ENCODE data around the gene MUC13. TPM values are rescaled to one million over a fixed set of nuclear protein-coding genes. Genes with fewer than 3 reads are reported as not detected.

The MUC13 gene
- total and polyA plus RNA-seq, 2 of the 4 experiments (the other 2 are of a cell fraction), result not detected

- H3K4me3 ChIP-seq (ENCODE audit: insufficient read depth, low read depth, low read length), result peak within 1 kb of the TSS; percentile 92
- no peak within 1 kb of the TSS for H3K56ac ChIP-seq (ENCODE audit: extremely low read depth, insufficient read depth, low read length)
- POLR2A ChIA-PET (ENCODE audit: unreplicated experiment), result interaction anchor here (0.6 kb wide), 2 partner anchors 37 to 380 kb away, joined by 5 to 8 read pairs; no protein-coding TSS in a partner anchor
- no peaks in the 10 kb centered on the region for H3K9me3 ChIP-seq (ENCODE audit: control insufficient read depth, insufficient read depth, low read length)
- H3K9ac ChIP-seq (ENCODE audit: low read depth, low read length), result peak within 1 kb of the TSS; percentile 83
- H2AK5ac ChIP-seq (ENCODE audit: low read depth, low read length), result peak within 1 kb of the TSS; percentile 58; the same call in 1 of the 2 replicates
- H2BK120ac ChIP-seq (ENCODE audit: low read depth, low read length), result peak within 1 kb of the TSS; percentile 86
- peak within 1 kb of the TSS; percentile 98 for H2AFZ ChIP-seq (replicated peaks; ENCODE audit: low read length, poor library complexity)
- peak within 1 kb of the TSS; percentile 72 for H3K27ac ChIP-seq (ENCODE audit: insufficient read depth, low read length)
- peak within 1 kb of the TSS; percentile 82 for H3K4ac ChIP-seq (ENCODE audit: low read depth, low read length)
- TF ChIP-seq CHD1 (IDR thresholded peaks at IDR 0.05; ENCODE audit: low read depth, low read length), result no peak
- no peak for TF ChIP-seq MXI1 (IDR thresholded peaks at IDR 0.05; ENCODE audit: borderline replicate concordance, low read depth, low read length)
- peak; percentile 16; the same call in 1 of the 2 replicates for TF ChIP-seq RAD21 (IDR thresholded peaks at IDR 0.05; ENCODE audit: low read length)
- TF ChIP-seq POLR2A (IDR thresholded peaks at IDR 0.05; ENCODE audit: low read depth, low read length), result peak; percentile 73
- TF ChIP-seq MAZ (IDR thresholded peaks at IDR 0.05; ENCODE audit: borderline replicate concordance, low read depth, low read length), result peak; percentile 55; the same call in 1 of the 2 replicates
- no peak for TF ChIP-seq NFE2L2 (IDR thresholded peaks at IDR 0.05; ENCODE audit: low read depth, low read length)
- peak; percentile 63 for DNase-seq
- in situ Hi-C loops (cut with MboI; ENCODE audit: low sequenced_read_pairs) (no loop called here), intact Hi-C loops (cut with micrococcal nuclease) (loop anchor here (5.0 kb wide), 2 partner anchors 55 to 125 kb away; no protein-coding TSS in a partner anchor), dilution Hi-C loops (cut with HindIII; ENCODE audit: low sequenced_read_pairs, unreplicated experiment) (loop anchor here (25.0 kb wide), 1 partner anchor 125 kb away; no protein-coding TSS in a partner anchor)
- peak within 1 kb of the TSS; percentile 27; the same call in 1 of the 2 replicates for H3K18ac ChIP-seq (ENCODE audit: low read depth, low read length)
- no TSS peak for BruUV-seq (replicated peaks)
- peaks cover 26% of the 10 kb centered on the region for H3K9me1 ChIP-seq (ENCODE audit: insufficient read depth, low read length)
- 4% methylated on average over 12 of the region's 78 CpGs; no CpG with 5 or more reads in 1 of the 2 experiments for WGBS, 2 experiments (ENCODE audit: extremely low coverage in 2 of 2, insufficient read length in 1 of 2)
- H4K20me1 ChIP-seq (ENCODE audit: insufficient read depth, low read length), result no peaks in the 10 kb centered on the region
- peaks cover 10 to 36% of the 10 kb centered on the region in 2 experiments; a peak in 3 of 4 replicates for H3K79me1 ChIP-seq (ENCODE audit: low read depth in 1 of 2, low read length in 2 of 2)
- peak within 1 kb of the TSS; percentile 89 for H2AK9ac ChIP-seq (replicated peaks; ENCODE audit: low read depth, low read length, poor library complexity)
- no peak within 1 kb of the TSS; the same call in 1 of the 2 replicates for H4K5ac ChIP-seq (ENCODE audit: low read depth, low read length)
- H3K23ac ChIP-seq (ENCODE audit: low read depth, low read length), result peak within 1 kb of the TSS; percentile 45; the same call in 1 of the 2 replicates
- CTCF ChIA-PET, result no interaction called here
- H3K36me3 ChIP-seq (ENCODE audit: control insufficient read depth, insufficient read depth, low read length), result no peaks in the 10 kb centered on the region; the same call in 1 of the 2 replicates
- peak; percentile 85 for ATAC-seq (ENCODE audit: low read depth)
- H3K4me2 ChIP-seq (ENCODE audit: low read depth, low read length), result peak within 1 kb of the TSS; percentile 84
- H4K91ac ChIP-seq (ENCODE audit: insufficient read depth, low read depth, low read length), result peak within 1 kb of the TSS; percentile 56
- H3K4me1 ChIP-seq (ENCODE audit: control insufficient read depth, insufficient read depth, low read length), result peaks cover 16% of the 10 kb centered on the region
- H2BK15ac ChIP-seq (ENCODE audit: low read depth, low read length), result peak within 1 kb of the TSS; percentile 72; the same call in 2 of the 3 replicates
- H2BK20ac ChIP-seq (ENCODE audit: low read depth, low read length), result no peak within 1 kb of the TSS
- peak within 1 kb of the TSS; percentile 86 for H2BK5ac ChIP-seq (ENCODE audit: low read depth, low read length, poor library complexity, severe bottlenecking)
- H4K8ac ChIP-seq (ENCODE audit: low read depth in 2 of 2, low read length in 2 of 2), result peak within 1 kb of the TSS; percentile 72 to 76; a peak in 2 of 4 replicates
- no peaks in the 10 kb centered on the region for H3K27me3 ChIP-seq (ENCODE audit: control insufficient read depth, insufficient read depth, low read length)
- H3K14ac ChIP-seq (replicated peaks; ENCODE audit: low read depth, low read length), result peak within 1 kb of the TSS; percentile 85
Observed at GRCh38 chr3:124887177-124887931, 47.2 kb downstream of the MUC13 start, which contains the start of gene ITGB5. ITGB5 (minus strand) TSS chr3:124887365; CDS start chr3:124887000, 365 bp downstream.
